Keratinocyte (primary cell): ENCODE results near the gene NOD1. TPM values are rescaled to one million over a fixed set of nuclear protein-coding genes. Genes with fewer than 3 reads are reported as not detected.

Experiments
- DNase-seq: peaks from one replicate; pipeline ENCODE4 v3.0.0-alpha.2; 2011; ENCODE audit warnings: low read depth, missing footprints, low spot score
- FAIRE-seq: peaks from 2 replicates; lab custom pipeline; 2011; peaks lifted over from hg19 to GRCh38; lab: Jason Lieb, UNC
- H2AFZ ChIP-seq: 2 replicates; pipeline ENCODE4 v1.6.0; 2012; ENCODE audit warnings: low read length, control low read depth, inconsistent platforms; ENCODE audit not compliant: control insufficient read depth
- H3K27ac ChIP-seq: 2 replicates; pipeline ENCODE4 v1.5.1; 2011; ENCODE audit warnings: low read length; ENCODE audit not compliant: control insufficient read depth, insufficient read depth
- H3K27me3 ChIP-seq: 3 replicates; pipeline ENCODE4 v1.6.0; 2011; ENCODE audit warnings: low read length; ENCODE audit not compliant: control insufficient read depth, insufficient read depth; ENCODE audit errors: extremely low read depth
- H3K36me3 ChIP-seq, 2 experiments: 2 replicates in 1 of 2; 3 replicates in 1 of 2; pipeline ENCODE4 v1.5.1; 2011; ENCODE audit warnings: low read length in 2 of 2, mild to moderate bottlenecking in 1 of 2; ENCODE audit not compliant: control insufficient read depth in 2 of 2, insufficient read depth in 2 of 2; ENCODE audit errors: extremely low read depth in 1 of 2
- H3K4me1 ChIP-seq: 3 replicates; pipeline ENCODE4 v1.5.1; 2011; ENCODE audit warnings: low read length; ENCODE audit not compliant: control insufficient read depth, insufficient read depth; ENCODE audit errors: extremely low read depth
- H3K4me2 ChIP-seq: 3 replicates; pipeline ENCODE4 v1.6.0; 2011; ENCODE audit warnings: low read depth, low read length; ENCODE audit not compliant: control insufficient read depth, insufficient read depth; ENCODE audit errors: extremely low read depth
- H3K4me3 ChIP-seq, 3 experiments: fragments of 200-600 bp in 1 of 3; sonication (generic) in 1 of 3; 2 replicates in 2 of 3; 3 replicates in 1 of 3; pipeline ENCODE4 v1.5.1; 2011 to 2016; ENCODE audit warnings: low read length in 3 of 3, mild to moderate bottlenecking in 3 of 3, control low read depth in 2 of 3, inconsistent platforms in 1 of 3, low read depth in 1 of 3, mixed read lengths in 1 of 3, mixed run types in 1 of 3, moderate library complexity in 1 of 3; ENCODE audit not compliant: control insufficient read depth in 2 of 3, insufficient read depth in 2 of 3; ENCODE audit errors: extremely low read depth in 1 of 3
- H3K79me2 ChIP-seq: 2 replicates; pipeline ENCODE4 v1.6.0; 2012; ENCODE audit warnings: low read length; ENCODE audit not compliant: control insufficient read depth, insufficient read depth
- H3K9ac ChIP-seq: 3 replicates; pipeline ENCODE4 v1.6.0; 2011; ENCODE audit warnings: low read length; ENCODE audit not compliant: control insufficient read depth, insufficient read depth; ENCODE audit errors: extremely low read depth
- H3K9me1 ChIP-seq: 3 replicates; pipeline ENCODE4 v1.6.0; 2011; ENCODE audit warnings: low read length; ENCODE audit not compliant: control insufficient read depth, insufficient read depth; ENCODE audit errors: extremely low read depth
- H3K9me3 ChIP-seq: 2 replicates; pipeline ENCODE4 v1.5.1; 2012; ENCODE audit warnings: low read depth, low read length; ENCODE audit not compliant: control insufficient read depth
- H4K20me1 ChIP-seq: 3 replicates; pipeline ENCODE4 v1.6.0; 2011; ENCODE audit warnings: low read length; ENCODE audit not compliant: control insufficient read depth, insufficient read depth; ENCODE audit errors: extremely low read depth
- CTCF ChIP-seq, 3 experiments: IDR thresholded peaks in 1 of 3; conservative IDR thresholded peaks in 1 of 3; optimal IDR thresholded peaks in 1 of 3; 2 replicates in 2 of 3; 3 replicates in 1 of 3; pipeline versions ENCODE3 to v1.5.1; 2011; ENCODE audit warnings: low read length in 3 of 3, mild to moderate bottlenecking in 3 of 3, moderate library complexity in 2 of 3, control low read depth in 1 of 3, inconsistent platforms in 1 of 3; ENCODE audit not compliant: insufficient read depth in 2 of 3; ENCODE audit errors: extremely low read depth in 1 of 3
- EZH2 ChIP-seq: IDR thresholded peaks from one replicate; pipeline ENCODE4 v1.6.1; 2012; ENCODE audit warnings: inconsistent platforms, mild to moderate bottlenecking, low read length, moderate library complexity
- dilution Hi-C: fragments of 300-500 bp; cut with MboI; formaldehyde crosslinking; loops from one replicate; pipeline ENCODE4 v1.7.0; 2020; ENCODE audit warnings: low sequenced_read_pairs; ENCODE audit not compliant: extremely low pct_ligation_motif_present
- polyA plus RNA-seq, 5 experiments: library from polyadenylated mRNA; depleted of rRNA in 3 of 5; stranded (reverse) in 3 of 5; stranded (forward) in 1 of 5; unstranded in 1 of 5; fragments of >200 nt; gene quantifications; 1 replicate in 1 of 5; 2 replicates in 3 of 5; 3 replicates in 1 of 5; pipeline versions ENCODE4 v1.2.1 to v1.2.3, GENCODE V29; 2011 to 2012; ENCODE audit warnings: missing spikeins in 2 of 5, low read depth in 1 of 5, low replicate concordance in 1 of 5

NOD1 gene
- polyA plus RNA-seq, 1 donor (not counting 4 experiments of a cell fraction or from before 2014, with no cell fraction given) = 4.3 TPM

GRCh38 chr7:30452280-30452930 is 26.2 kb downstream of the NOD1 start:
- Histone ChIP-seq H3K9me3 (no peaks in the 10 kb centered on the region), H3K4me3 (no peak overlapping the region), H3K27ac (no peak overlapping the region), H3K27me3 (no peaks in the 10 kb centered on the region), H4K20me1 (no peaks in the 10 kb centered on the region), H3K79me2 (no peaks in the 10 kb centered on the region), H3K9ac (no peak overlapping the region), H3K4me2 (no peak overlapping the region), H3K36me3 (peaks cover 18 to 19% of the 10 kb centered on the region in 2 experiments), H3K4me1 (no peaks in the 10 kb centered on the region), H3K9me1 (no peaks in the 10 kb centered on the region), H2AFZ (no peak overlapping the region)
- TF ChIP-seq EZH2 (no peak), CTCF (optimal IDR thresholded peaks at IDR 0.05 in 1 of 3, IDR thresholded peaks at IDR 0.05 in 1 of 3, conservative IDR thresholded peaks at IDR 0.05 in 1 of 3; ENCODE audit: extremely low read depth in 1 of 3, insufficient read depth in 2 of 3, low read length in 3 of 3) (no peak)
- no peak for FAIRE-seq
- no peak for DNase-seq
- dilution Hi-C loops = no loop called here

GRCh38 chr7:30451539-30452279 is 26.9 kb downstream of the NOD1 start:
- dilution Hi-C loops = no loop called here
- H3K27me3 ChIP-seq = no peaks in the 10 kb centered on the region
- H3K4me1 ChIP-seq = no peaks in the 10 kb centered on the region
- H3K79me2 ChIP-seq = no peaks in the 10 kb centered on the region
- no peak for DNase-seq
- H3K9me3 ChIP-seq = no peaks in the 10 kb centered on the region
- H2AFZ ChIP-seq = no peak overlapping the region
- H3K9ac ChIP-seq = no peak overlapping the region
- TF ChIP-seq CTCF (optimal IDR thresholded peaks at IDR 0.05 in 1 of 3, IDR thresholded peaks at IDR 0.05 in 1 of 3, conservative IDR thresholded peaks at IDR 0.05 in 1 of 3; ENCODE audit: extremely low read depth in 1 of 3, insufficient read depth in 2 of 3, low read length in 3 of 3) (no peak), EZH2 (no peak)
- H3K36me3 ChIP-seq = peaks cover 17 to 22% of the 10 kb centered on the region in 2 experiments
- H4K20me1 ChIP-seq = no peaks in the 10 kb centered on the region
- H3K4me2 ChIP-seq = no peak overlapping the region
- no peak for FAIRE-seq
- H3K27ac ChIP-seq = no peak overlapping the region
- no peaks in the 10 kb centered on the region for H3K9me1 ChIP-seq
- no peak overlapping the region for H3K4me3 ChIP-seq
